Fibroblast of upper back skin (primary cell): ENCODE measurements around the gene ACVR1.
"Not testable (repeated sequence)": the region's sequence is repeated elsewhere in the genome, so short reads cannot be mapped to it uniquely, and the experiment has no call there.

Experiments
- DNase-seq: peaks from one replicate; pipeline ENCODE4 v3.0.0-alpha.2; 2013

The ACVR1 gene

DNA sequence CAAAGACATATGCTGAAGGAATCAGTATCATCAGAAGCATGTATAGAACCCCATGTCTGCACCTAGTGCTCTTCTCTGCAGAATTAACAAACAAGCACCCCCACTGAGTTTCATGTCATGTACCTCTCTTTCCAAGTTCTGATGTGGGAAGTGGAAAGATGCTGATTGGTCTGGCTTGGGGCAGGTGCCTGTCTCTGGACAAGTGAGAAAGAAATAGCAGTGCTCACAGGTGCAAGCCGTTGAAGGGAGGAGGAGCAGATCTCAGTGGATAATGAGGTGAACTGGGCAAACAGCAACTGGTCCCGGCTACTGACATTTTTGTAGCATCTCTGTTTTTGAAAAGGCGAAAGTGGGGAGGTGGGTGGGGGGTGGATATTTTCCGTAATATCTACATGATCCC is 17.5 kb upstream of the ACVR1 start:
- no peak for DNase-seq

DNA sequence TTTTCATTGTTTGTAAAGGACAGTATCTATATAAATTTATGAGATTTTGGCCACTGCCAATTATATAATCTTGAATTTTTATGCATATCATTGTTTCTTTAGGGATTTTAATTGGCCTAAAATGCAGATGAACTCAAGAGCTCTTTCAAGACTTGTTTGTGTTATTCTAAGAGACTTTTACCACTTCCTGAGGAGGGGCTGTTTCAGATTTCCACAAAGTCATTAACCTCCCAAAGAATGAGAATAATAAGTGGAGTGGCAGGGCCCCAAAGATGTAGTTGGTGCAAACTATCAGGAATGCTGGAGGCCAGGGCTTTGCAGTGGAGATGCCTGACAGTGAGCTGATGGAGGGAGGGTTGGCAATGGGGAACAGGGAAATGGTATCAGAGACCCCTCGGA is 15.5 kb upstream of the ACVR1 start:
- DNase-seq = no peak

GRCh38 chr2:157890969-157891642 is 15.0 kb upstream of the ACVR1 start:
- DNase-seq = no peak

DNA sequence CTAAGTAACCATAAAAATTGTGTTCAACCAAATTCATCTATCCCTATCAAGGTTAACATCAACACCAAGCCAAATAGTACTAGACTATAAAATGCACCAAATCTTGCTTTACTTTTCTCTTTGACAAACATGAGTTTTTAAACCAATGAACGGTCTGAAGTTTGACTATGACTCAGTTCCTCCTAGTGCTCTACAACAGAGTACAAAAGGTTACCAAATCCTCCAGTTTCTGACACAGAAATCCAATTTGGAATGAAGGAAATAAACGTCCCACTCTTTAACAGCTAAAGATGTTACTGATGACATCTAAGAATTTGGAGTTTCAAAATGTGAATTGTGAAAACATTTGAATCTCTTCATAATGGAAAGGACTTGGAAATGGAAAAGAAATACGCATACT is 11.8 kb upstream of the ACVR1 start:
- DNase-seq = no peak

- DNase-seq = not testable (repeated sequence)
Observed at GRCh38 chr2:157884533-157884932, 8.4 kb upstream of the ACVR1 start.

GRCh38 chr2:157880927-157881326 is 4.8 kb upstream of the ACVR1 start:
- DNase-seq = no peak

DNA sequence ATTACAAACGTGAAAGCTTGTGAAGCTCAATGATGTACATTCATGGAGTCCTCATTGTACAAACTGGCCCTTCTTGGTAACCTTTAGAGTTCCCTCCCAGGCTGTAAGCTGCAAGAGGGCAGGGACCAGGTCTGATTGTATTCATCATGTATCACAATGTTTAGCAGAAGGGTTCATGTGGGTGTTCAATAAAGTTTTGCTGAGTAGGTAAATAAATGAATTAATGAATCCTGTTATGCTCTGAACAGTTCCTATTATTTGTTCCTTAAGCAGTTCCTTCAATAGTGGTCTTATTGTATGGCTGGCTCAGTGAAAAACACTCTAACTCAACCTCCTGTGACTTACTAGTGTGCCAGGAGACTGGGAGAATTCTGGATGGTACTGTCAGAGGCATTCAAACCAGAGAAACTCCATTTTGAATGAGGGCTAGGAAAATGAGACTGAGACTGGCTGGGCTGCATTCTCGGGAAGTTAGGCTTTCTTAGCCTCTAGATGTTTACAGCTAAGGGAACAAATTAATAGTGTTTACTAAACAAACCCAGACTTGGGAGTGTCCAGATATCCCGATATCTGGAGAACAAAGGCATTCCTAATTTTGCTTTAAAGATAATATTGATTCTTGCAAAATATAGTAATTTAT is 1.8 kb upstream of the ACVR1 start:
- no peak for DNase-seq

DNA sequence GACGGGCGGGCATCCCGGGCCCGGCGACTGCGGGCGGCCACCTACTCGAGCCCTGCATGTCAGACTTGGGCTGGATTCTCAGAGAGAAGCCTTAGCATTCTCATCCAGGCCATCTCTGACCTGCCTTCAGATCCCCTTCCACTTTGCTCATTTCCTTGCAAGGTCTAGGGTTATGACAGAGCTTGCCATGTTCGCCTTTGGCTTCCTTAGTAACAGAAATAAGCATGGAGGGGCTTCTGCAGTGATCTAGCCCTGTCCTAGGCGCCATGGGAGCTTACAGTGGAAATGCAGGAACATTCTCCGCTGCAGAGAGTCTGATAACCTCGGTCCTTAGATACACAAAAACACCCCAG is 632 bp upstream of the ACVR1 start:
- DNase-seq = no peak

- peak; percentile 21 for DNase-seq
Observed at GRCh38 chr2:157875641-157876065, 477 bp downstream of the ACVR1 start.

DNA sequence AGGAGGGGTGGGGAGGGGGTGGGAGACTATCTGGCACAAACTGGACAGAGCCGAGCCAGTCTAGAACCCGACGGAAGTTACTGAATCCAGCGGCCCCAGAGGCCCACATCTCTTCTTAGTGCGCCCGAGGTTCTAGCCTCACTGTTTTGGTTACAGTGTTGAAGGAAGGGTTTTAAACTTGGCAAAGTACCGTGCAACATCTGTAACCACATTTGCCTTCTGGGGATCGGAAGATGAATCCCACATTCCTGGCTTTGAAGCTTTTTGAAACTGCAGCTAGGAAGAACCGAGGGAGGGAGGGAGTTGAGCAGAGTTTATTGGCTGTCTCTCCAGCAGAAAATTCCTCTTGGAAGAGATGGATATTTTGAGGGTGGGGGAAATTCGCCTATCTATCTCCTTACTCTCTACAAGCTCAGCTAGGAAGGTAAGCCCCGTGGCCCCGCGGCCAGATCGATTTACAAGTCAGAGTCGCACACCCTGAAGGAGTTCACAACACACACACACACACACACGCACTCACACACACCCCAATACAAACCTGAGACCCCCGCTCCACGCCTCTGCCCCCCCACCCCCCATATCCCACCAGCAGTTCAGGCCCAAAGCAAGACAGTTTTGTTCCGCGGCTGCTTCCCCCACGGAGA is 1.0 kb downstream of the ACVR1 start:
- DNase-seq = peak; percentile 96

DNA sequence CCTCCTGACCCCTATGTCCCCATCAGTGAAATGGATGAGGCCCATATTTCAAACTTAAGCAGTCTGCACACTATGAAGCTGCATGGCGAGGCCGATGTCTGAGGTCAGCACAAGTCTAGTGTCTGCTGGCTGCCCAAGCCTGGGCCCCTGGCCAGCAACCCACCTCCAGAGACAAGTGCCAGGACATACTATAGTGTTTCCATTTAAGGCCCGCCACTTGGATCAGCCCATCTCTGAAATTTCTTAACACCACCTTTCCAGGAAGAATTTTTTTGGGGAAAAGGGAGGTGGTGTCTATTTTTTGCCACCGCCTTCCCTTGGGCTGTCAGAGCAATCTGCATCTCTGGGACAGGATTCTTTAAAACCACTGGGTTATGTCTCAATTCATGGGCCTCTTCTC is 1.8 kb downstream of the ACVR1 start:
- no peak for DNase-seq

GRCh38 chr2:157872791-157873190 is 3.3 kb downstream of the ACVR1 start:
- DNase-seq = no peak

- DNase-seq = no peak
Observed at GRCh38 chr2:157871415-157871814, 4.7 kb downstream of the ACVR1 start.

- DNase-seq = no peak
Observed at GRCh38 chr2:157868993-157869392, 7.1 kb downstream of the ACVR1 start.

DNA sequence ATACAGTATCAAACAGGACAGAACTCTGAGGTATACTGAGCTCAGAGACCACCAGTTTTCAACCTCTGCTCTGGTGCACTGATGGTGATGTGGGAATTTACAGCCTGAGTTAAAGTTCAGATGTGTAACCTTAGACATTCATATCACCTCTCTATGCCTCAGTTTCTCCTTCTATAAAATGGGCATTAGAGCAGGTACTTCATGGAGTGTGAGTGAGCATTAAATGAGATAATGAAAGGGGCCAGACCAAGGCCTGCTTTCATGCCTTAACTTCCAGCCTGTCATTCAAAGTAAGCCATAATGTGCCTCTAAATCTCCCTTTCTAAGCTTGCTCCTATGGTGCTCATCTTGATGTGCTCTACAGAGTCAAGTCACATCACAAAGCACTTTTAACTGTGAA is 8.4 kb downstream of the ACVR1 start:
- no peak for DNase-seq

GRCh38 chr2:157866666-157867642 is 9.2 kb downstream of the ACVR1 start:
- no peak for DNase-seq

GRCh38 chr2:157866202-157866601 is 9.9 kb downstream of the ACVR1 start:
- DNase-seq = peak; percentile 46

GRCh38 chr2:157864857-157865430 is 11.2 kb downstream of the ACVR1 start:
- no peak for DNase-seq

DNA sequence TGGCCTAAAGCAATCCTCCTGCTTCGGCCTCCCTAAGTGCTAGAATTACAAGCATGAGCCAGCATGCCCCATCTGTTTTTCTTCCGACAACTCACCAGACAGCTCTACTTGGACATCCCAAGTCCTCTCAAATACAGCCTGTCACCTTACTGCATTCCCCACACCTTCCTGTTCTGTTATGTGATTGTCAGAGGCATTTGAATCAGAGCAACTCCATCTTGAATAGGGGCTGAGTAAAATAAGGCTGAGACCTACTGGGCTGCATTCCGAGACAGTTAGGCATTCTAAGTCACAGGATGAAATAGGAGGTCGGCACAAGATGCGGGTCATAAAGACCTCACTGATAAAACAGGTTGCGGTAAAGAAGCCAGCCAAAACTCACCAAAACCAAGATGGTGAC is 17.3 kb downstream of the ACVR1 start:
- DNase-seq = no peak

- DNase-seq = peak; percentile 21
Observed at GRCh38 chr2:157857881-157858280, 18.2 kb downstream of the ACVR1 start.

- peak; percentile 29 for DNase-seq
Observed at GRCh38 chr2:157856187-157856515, 20.0 kb downstream of the ACVR1 start.

GRCh38 chr2:157853820-157854219 is 22.3 kb downstream of the ACVR1 start:
- DNase-seq = no peak

- no peak for DNase-seq
Observed at GRCh38 chr2:157853211-157853610, 22.9 kb downstream of the ACVR1 start.
